H9 (cell line): Measurements from ENCODE around the gene WDR75. TPM values are rescaled to one million over a fixed set of nuclear protein-coding genes. Genes with fewer than 3 reads are reported as not detected.

Source experiments
- DNase-seq: peaks from one replicate; pipeline ENCODE4 v3.0.0-alpha.2; 2017
- H2AFZ ChIP-seq: one replicate; pipeline ENCODE4 v1.6.1; 2013; ENCODE audit warnings: mild to moderate bottlenecking, low read length, control low read depth, moderate library complexity
- H2AK5ac ChIP-seq: 2 replicates; pipeline ENCODE4 v1.6.1; 2013; ENCODE audit warnings: low read length, control low read depth, mixed read lengths; ENCODE audit not compliant: insufficient read length
- H2BK120ac ChIP-seq: one replicate; pipeline ENCODE4 v1.6.1; 2013; ENCODE audit warnings: low read depth, mild to moderate bottlenecking, low read length, control low read depth, inconsistent platforms; ENCODE audit not compliant: poor library complexity, severe bottlenecking
- H2BK12ac ChIP-seq: 2 replicates; pipeline ENCODE4 v1.6.1; 2013; ENCODE audit warnings: low read length, control low read depth, mixed read lengths, low read depth; ENCODE audit not compliant: insufficient read length
- H2BK15ac ChIP-seq: 2 replicates; pipeline ENCODE4 v1.6.1; 2013; ENCODE audit warnings: low read depth, low read length, control low read depth
- H2BK20ac ChIP-seq: one replicate; pipeline ENCODE4 v1.6.1; 2013; ENCODE audit warnings: low read depth, mild to moderate bottlenecking, low read length, control low read depth, inconsistent platforms; ENCODE audit not compliant: poor library complexity, severe bottlenecking
- H2BK5ac ChIP-seq: 2 replicates; pipeline ENCODE4 v1.6.1; 2013; ENCODE audit warnings: low read length, control low read depth, mixed read lengths; ENCODE audit not compliant: insufficient read length
- H3K14ac ChIP-seq: 2 replicates; pipeline ENCODE4 v1.6.1; 2013; ENCODE audit warnings: low read length, control low read depth; ENCODE audit not compliant: insufficient read depth
- H3K18ac ChIP-seq: 2 replicates; pipeline ENCODE4 v1.6.1; 2013; ENCODE audit warnings: low read depth, mild to moderate bottlenecking, mixed read lengths, low read length, control low read depth; ENCODE audit not compliant: insufficient read length
- H3K23ac ChIP-seq: 2 replicates; pipeline ENCODE4 v1.6.1; 2013; ENCODE audit warnings: low read length, control low read depth, mixed read lengths, low read depth; ENCODE audit not compliant: insufficient read length
- H3K23me2 ChIP-seq: 2 replicates; pipeline ENCODE4 v1.6.1; 2013; ENCODE audit warnings: low read depth, mild to moderate bottlenecking, mixed read lengths, low read length, control low read depth; ENCODE audit not compliant: insufficient read length, poor library complexity, severe bottlenecking
- H3K27ac ChIP-seq: 2 replicates; pipeline ENCODE4 v1.5.1; 2013; ENCODE audit warnings: low read length, control low read depth, mixed read lengths, low read depth; ENCODE audit not compliant: insufficient read length
- H3K27me3 ChIP-seq: 2 replicates; pipeline ENCODE4 v1.6.1; 2013; ENCODE audit warnings: low read length, control low read depth, inconsistent platforms; ENCODE audit not compliant: insufficient read depth
- H3K4ac ChIP-seq: 2 replicates; pipeline ENCODE4 v1.6.1; 2013; ENCODE audit warnings: low read depth, mild to moderate bottlenecking, control low read depth, inconsistent platforms, low read length, moderate library complexity
- H3K4me1 ChIP-seq: 2 replicates; pipeline ENCODE4 v1.6.1; 2013; ENCODE audit warnings: low read length, control low read depth, inconsistent platforms; ENCODE audit not compliant: insufficient read depth
- H3K4me2 ChIP-seq: 2 replicates; pipeline ENCODE4 v1.6.1; 2013; ENCODE audit warnings: low read length, control low read depth, mixed read lengths; ENCODE audit not compliant: insufficient read length, insufficient read depth
- H3K56ac ChIP-seq: 2 replicates; pipeline ENCODE4 v1.6.1; 2013; ENCODE audit warnings: low read depth, mild to moderate bottlenecking, mixed read lengths, low read length, control low read depth; ENCODE audit not compliant: insufficient read length
- H3K79me1 ChIP-seq: 2 replicates; pipeline ENCODE4 v1.6.1; 2013; ENCODE audit warnings: low read depth, mild to moderate bottlenecking, moderate library complexity, low read length, control low read depth, inconsistent platforms; ENCODE audit not compliant: insufficient read depth, poor library complexity, severe bottlenecking
- H3K79me2 ChIP-seq: 2 replicates; pipeline ENCODE4 v1.6.1; 2013; ENCODE audit warnings: low read length, control low read depth, inconsistent platforms; ENCODE audit not compliant: insufficient read depth
- H3K9ac ChIP-seq: 2 replicates; pipeline ENCODE4 v1.6.1; 2013; ENCODE audit warnings: low read length, control low read depth, mixed read lengths; ENCODE audit not compliant: insufficient read length; ENCODE audit errors: extremely low read depth
- H3K9me3 ChIP-seq: one replicate; pipeline ENCODE4 v1.6.1; 2013; ENCODE audit warnings: low read depth, low read length, inconsistent platforms; ENCODE audit not compliant: control insufficient read depth
- H3T11ph ChIP-seq: one replicate; pipeline ENCODE4 v1.6.1; 2013; ENCODE audit warnings: mild to moderate bottlenecking, low read length, control low read depth, inconsistent platforms
- H4K20me1 ChIP-seq: one replicate; pipeline ENCODE4 v1.6.1; 2013; ENCODE audit not compliant: control insufficient read depth, insufficient read length, insufficient read depth
- H4K5ac ChIP-seq: 2 replicates; pipeline ENCODE4 v1.6.1; 2013; ENCODE audit warnings: low read depth, mild to moderate bottlenecking, mixed read lengths, low read length, control low read depth; ENCODE audit not compliant: insufficient read length
- H4K8ac ChIP-seq: replicated peaks from 2 replicates; pipeline ENCODE4 v1.6.1; 2013; ENCODE audit warnings: low read length, control low read depth, mixed read lengths, low read depth; ENCODE audit not compliant: insufficient read length
- H4K91ac ChIP-seq: 2 replicates; pipeline ENCODE4 v1.6.1; 2013; ENCODE audit warnings: low read depth, mild to moderate bottlenecking, moderate library complexity, mixed read lengths, low read length, control low read depth; ENCODE audit not compliant: insufficient read length
- H3K27ac Mint-ChIP-seq, 3 experiments: 2 replicates in 2 of 3; 3 replicates in 1 of 3; pipeline ENCODE4 v1.8.0; 2020 to 2021; ENCODE audit warnings: mixed read lengths in 3 of 3, mild to moderate bottlenecking in 1 of 3, moderate library complexity in 1 of 3
- H3K27me3 Mint-ChIP-seq: 2 replicates; pipeline ENCODE4 v1.8.0; 2021; ENCODE audit warnings: low read depth, mild to moderate bottlenecking, moderate library complexity, mixed read lengths
- H3K36me3 Mint-ChIP-seq, 3 experiments: 2 replicates in 2 of 3; 3 replicates in 1 of 3; pipeline ENCODE4 v1.8.0; 2020 to 2021; ENCODE audit warnings: low read depth in 3 of 3, mixed read lengths in 3 of 3; ENCODE audit not compliant: insufficient read depth in 1 of 3
- H3K4me1 Mint-ChIP-seq, 2 experiments: 2 replicates each; pipeline ENCODE4 v1.8.0; 2020; ENCODE audit warnings: mixed read lengths in 2 of 2
- H3K4me3 Mint-ChIP-seq, 2 experiments: 2 replicates in 1 of 2; 3 replicates in 1 of 2; pipeline ENCODE4 v1.8.0; 2020 to 2021; ENCODE audit warnings: mild to moderate bottlenecking in 2 of 2, mixed read lengths in 2 of 2, moderate library complexity in 1 of 2
- H3K9me3 Mint-ChIP-seq, 2 experiments: 2 replicates in 1 of 2; 3 replicates in 1 of 2; pipeline ENCODE4 v1.8.0; 2020; ENCODE audit warnings: mild to moderate bottlenecking in 2 of 2, mixed read lengths in 2 of 2, moderate library complexity in 1 of 2
- WGBS: extraction: QIAGEN DNeasy Blood & Tissue Kit; methylation state at CpG from one replicate; pipeline ENCODE4 v1.1.7; 2013; ENCODE audit warnings: missing lambda C conversion rate, low lambda C conversion rate, mixed read lengths; ENCODE audit not compliant: insufficient read length; ENCODE audit errors: extremely low coverage; 5-methylcytosine and 5-hydroxymethylcytosine counted together
- total RNA-seq: library from RNA; stranded (reverse); gene quantifications from 2 replicates; pipeline ENCODE4 v1.2.1, GENCODE V29; 2021
- TF ChIP-seq, protein P1 (sequence below): fragments of 200-600 bp; sonication (generic); conservative IDR thresholded peaks from 3 replicates; pipeline ENCODE4 v1.8.0; 2021; ENCODE audit warnings: antibody characterized with exemption, mild to moderate bottlenecking

WDR75 gene
- total RNA-seq, 1 experiment from 2014 or later: 80.6 TPM

DNA sequence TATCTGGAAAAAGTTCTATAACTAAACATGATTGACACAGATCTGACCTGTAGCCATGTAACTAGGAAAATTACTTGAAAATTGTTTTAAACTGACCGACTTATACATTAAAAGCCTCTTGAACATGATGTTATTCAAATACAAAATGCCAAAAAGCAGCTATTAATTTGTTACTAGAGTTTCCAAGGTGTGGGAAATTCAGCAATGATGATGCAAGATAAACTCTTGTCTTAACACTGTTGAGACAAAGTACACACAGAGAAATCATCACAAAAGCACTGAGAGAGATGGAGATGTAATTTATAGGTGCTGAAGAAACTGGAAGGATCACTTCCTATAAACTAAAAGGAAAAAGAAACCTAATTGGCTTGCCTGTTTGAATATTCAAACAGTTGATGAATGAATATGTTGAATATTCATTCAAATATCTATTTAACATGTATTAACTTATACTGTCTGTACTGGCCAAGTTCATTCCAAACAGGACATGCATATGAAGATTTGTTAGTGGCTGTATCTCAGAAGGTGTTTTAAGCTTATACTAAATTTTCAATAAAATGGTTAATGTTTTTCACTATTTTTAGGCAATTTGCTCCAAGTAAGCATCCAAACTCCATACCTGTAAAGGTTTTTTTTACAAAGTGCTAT lies 34.6 kb upstream of the WDR75 start:
- H2AFZ ChIP-seq: no peak overlapping the region
- no peaks in the 10 kb centered on the region for H4K20me1 ChIP-seq
- TF ChIP-seq, protein P1, sequence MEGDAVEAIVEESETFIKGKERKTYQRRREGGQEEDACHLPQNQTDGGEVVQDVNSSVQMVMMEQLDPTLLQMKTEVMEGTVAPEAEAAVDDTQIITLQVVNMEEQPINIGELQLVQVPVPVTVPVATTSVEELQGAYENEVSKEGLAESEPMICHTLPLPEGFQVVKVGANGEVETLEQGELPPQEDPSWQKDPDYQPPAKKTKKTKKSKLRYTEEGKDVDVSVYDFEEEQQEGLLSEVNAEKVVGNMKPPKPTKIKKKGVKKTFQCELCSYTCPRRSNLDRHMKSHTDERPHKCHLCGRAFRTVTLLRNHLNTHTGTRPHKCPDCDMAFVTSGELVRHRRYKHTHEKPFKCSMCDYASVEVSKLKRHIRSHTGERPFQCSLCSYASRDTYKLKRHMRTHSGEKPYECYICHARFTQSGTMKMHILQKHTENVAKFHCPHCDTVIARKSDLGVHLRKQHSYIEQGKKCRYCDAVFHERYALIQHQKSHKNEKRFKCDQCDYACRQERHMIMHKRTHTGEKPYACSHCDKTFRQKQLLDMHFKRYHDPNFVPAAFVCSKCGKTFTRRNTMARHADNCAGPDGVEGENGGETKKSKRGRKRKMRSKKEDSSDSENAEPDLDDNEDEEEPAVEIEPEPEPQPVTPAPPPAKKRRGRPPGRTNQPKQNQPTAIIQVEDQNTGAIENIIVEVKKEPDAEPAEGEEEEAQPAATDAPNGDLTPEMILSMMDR: no peak
- no peaks in the 10 kb centered on the region for H3K79me2 ChIP-seq
- H2BK20ac ChIP-seq: no peak overlapping the region
- no peak overlapping the region for H3K4me2 ChIP-seq
- no peak overlapping the region for H3K27ac Mint-ChIP-seq
- no peak overlapping the region for H2BK12ac ChIP-seq
- H4K8ac ChIP-seq: no peak overlapping the region
- no peak overlapping the region for H3K4ac ChIP-seq
- H2BK120ac ChIP-seq: no peak overlapping the region
- H4K5ac ChIP-seq: no peak overlapping the region
- no peak overlapping the region for H3K27ac ChIP-seq
- no peak overlapping the region for H2AK5ac ChIP-seq
- no peak overlapping the region for H3T11ph ChIP-seq
- H3K9me3 ChIP-seq: no peaks in the 10 kb centered on the region
- H3K27me3 Mint-ChIP-seq: no peaks in the 10 kb centered on the region
- H3K23ac ChIP-seq: no peak overlapping the region
- no peaks in the 10 kb centered on the region for H3K36me3 Mint-ChIP-seq
- no peaks in the 10 kb centered on the region for H3K9me3 Mint-ChIP-seq
- H3K4me1 ChIP-seq: no peaks in the 10 kb centered on the region
- no peak overlapping the region for H3K4me3 Mint-ChIP-seq
- WGBS: no CpG with 5 or more reads among the region's 1 CpG
- no peak overlapping the region for H3K9ac ChIP-seq
- H3K79me1 ChIP-seq: no peaks in the 10 kb centered on the region
- H3K27me3 ChIP-seq: no peaks in the 10 kb centered on the region
- no peak for DNase-seq
- no peak overlapping the region for H3K14ac ChIP-seq
- H3K56ac ChIP-seq: no peak overlapping the region
- no peak overlapping the region for H3K18ac ChIP-seq
- H4K91ac ChIP-seq: no peak overlapping the region
- H3K4me1 Mint-ChIP-seq: peaks cover 8 to 9% of the 10 kb centered on the region in 2 experiments
- no peaks in the 10 kb centered on the region for H3K23me2 ChIP-seq
- H2BK15ac ChIP-seq: no peak overlapping the region
- no peak overlapping the region for H2BK5ac ChIP-seq
